ENCODE results near the gene GPN1. TPM values are rescaled to one million over a fixed set of nuclear protein-coding genes. Genes with fewer than 3 reads are reported as not detected.

Gene GPN1
- total and polyA plus RNA-seq, 10 donors: 18.0 to 29.4 (median 23.9) TPM

GRCh38 chr2:27663285-27664153, 34.7 kb downstream of the GPN1 start, which contains the start of the genes SLC4A1AP and SUPT7L:
Gene SLC4A1AP, plus strand, starts transcription at chr2:27663889. Its CDS starts 26 bp downstream, at chr2:27663915.
Gene SUPT7L, minus strand, starts transcription at chr2:27663614. Its CDS starts 1,422 bp downstream, at chr2:27662192.
- peak; percentile 91 for DNase-seq
- Histone ChIP-seq H3K9me3 (no peaks in the 10 kb centered on the region), H3K27me3 (replicated peaks in 1 of 7) (no peaks in the 10 kb centered on the region), H3K4me3 (peak within 1 kb of the TSS; percentile 69 to 97 (median 92)), H3K36me3 (peaks cover 0 to 58% (median 47%) of the 10 kb centered on the region in 6 donors), H3K4me1 (peaks cover 29 to 93% (median 54%) of the 10 kb centered on the region in 6 donors), H3K27ac (peak within 1 kb of the TSS; percentile 77 to 96 (median 92))
- 0 to 1% (median 0%) methylated on average over 40 to 56 of the region's 56 CpGs for WGBS, 5 donors
- intact Hi-C loops (cut with DNase I; ENCODE audit: low total_unique reads): no loop called here
- TF ChIP-seq CTCF (IDR thresholded peaks at IDR 0.05 in 8 of 11, conservative IDR thresholded peaks at IDR 0.05 in 3 of 11) (peak in 1 of 11 experiments; percentile 5), POLR2AphosphoS5 (IDR thresholded peaks at IDR 0.05) (peak; percentile 76 to 80 (median 79)), POLR2A (IDR thresholded peaks at IDR 0.05) (no peak)

- Histone ChIP-seq H3K4me3 (peak overlapping the region; percentile 69 to 97 (median 92)), H3K36me3 (peaks cover 0 to 58% (median 52%) of the 10 kb centered on the region in 6 donors), H3K27me3 (replicated peaks in 1 of 7) (no peaks in the 10 kb centered on the region), H3K9me3 (no peaks in the 10 kb centered on the region), H3K4me1 (peaks cover 29 to 89% (median 51%) of the 10 kb centered on the region in 6 donors), H3K27ac (peak overlapping the region; percentile 77 to 96 (median 92))
- intact Hi-C loops (cut with DNase I; ENCODE audit: low total_unique reads): no loop called here
- WGBS, 5 donors: 3 to 18% (median 5%) methylated on average over 16 to 28 of the region's 28 CpGs
- no peak for TF ChIP-seq POLR2A (IDR thresholded peaks at IDR 0.05)
- TF ChIP-seq CTCF (IDR thresholded peaks at IDR 0.05 in 8 of 11, conservative IDR thresholded peaks at IDR 0.05 in 3 of 11): no peak
- TF ChIP-seq POLR2AphosphoS5 (IDR thresholded peaks at IDR 0.05): no peak
- DNase-seq: no peak
These were observed 35.3 kb downstream of the GPN1 start for GRCh38 chr2:27664154-27664574.

GRCh38 chr2:27664622-27665363, 35.9 kb downstream of the GPN1 start:
- WGBS, 5 donors: 78 to 88% (median 83%) methylated on average over 16 of the region's 16 CpGs
- H3K36me3 ChIP-seq: peaks cover 0 to 58% (median 52%) of the 10 kb centered on the region in 6 donors
- no peak for DNase-seq
- H3K4me1 ChIP-seq: peaks cover 29 to 82% (median 47%) of the 10 kb centered on the region in 6 donors
- TF ChIP-seq POLR2A (IDR thresholded peaks at IDR 0.05) (no peak), CTCF (IDR thresholded peaks at IDR 0.05 in 8 of 11, conservative IDR thresholded peaks at IDR 0.05 in 3 of 11) (no peak), POLR2AphosphoS5 (IDR thresholded peaks at IDR 0.05) (no peak)
- peak overlapping the region; percentile 69 to 97 (median 92) for H3K4me3 ChIP-seq
- no peaks in the 10 kb centered on the region for H3K27me3 ChIP-seq (replicated peaks in 1 of 7)
- intact Hi-C loops (cut with DNase I; ENCODE audit: low total_unique reads): no loop called here
- peak overlapping the region in 3 of 8 donors; percentile 89 to 96 (median 90) for H3K27ac ChIP-seq
- H3K9me3 ChIP-seq: no peaks in the 10 kb centered on the region

All from spleen (tissue), 11 donors.